ENCODE results near the gene CNN2.

Gene CNN2

DNA sequence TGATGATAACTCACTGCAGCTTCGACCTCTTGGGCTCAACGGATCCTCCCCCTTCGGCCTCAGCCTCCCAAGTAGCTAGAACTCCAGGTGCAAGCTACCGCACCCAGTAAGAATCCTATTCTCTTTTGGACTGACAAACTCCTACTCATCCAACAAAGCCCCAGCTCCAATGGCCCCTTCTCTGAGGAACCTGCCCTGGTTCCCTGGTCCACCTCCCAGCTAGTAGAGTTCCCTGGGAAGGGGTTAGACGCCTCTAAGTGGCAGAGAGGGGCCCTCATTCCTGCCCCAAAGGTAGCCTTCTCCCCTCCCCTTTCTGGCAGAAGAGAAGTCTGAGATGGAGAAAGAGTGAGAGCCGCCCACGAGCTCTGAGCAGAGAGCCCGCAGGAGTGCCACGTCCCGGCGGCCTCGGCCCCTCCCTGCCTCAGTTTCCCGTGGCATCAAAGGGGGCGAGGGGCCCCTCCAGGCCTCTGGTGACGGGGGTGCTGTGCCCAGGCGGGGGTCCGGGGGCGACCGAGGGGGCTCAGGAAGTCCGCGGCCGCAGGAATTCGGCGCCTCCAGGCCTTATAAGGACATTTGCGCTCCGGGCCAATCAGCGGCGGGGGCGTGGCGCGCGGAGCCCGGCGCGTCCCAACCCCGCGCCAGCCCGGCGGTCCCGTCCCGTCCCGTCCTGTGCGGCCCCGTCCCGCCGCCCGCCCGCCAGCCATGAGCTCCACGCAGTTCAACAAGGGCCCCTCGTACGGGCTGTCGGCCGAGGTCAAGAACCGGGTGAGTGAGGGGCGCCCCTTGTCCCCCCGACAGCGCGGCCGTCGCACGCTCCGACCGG lies at the start of gene CNN2:
CNN2 (plus strand) TSS at position 649 of the 823 bp plus-strand sequence; CDS start at position 703, 54 bp downstream.
- DNase-seq (ENCODE audit: low read depth in 2 of 2): peak in 1 of 2 donors; percentile 59

DNA sequence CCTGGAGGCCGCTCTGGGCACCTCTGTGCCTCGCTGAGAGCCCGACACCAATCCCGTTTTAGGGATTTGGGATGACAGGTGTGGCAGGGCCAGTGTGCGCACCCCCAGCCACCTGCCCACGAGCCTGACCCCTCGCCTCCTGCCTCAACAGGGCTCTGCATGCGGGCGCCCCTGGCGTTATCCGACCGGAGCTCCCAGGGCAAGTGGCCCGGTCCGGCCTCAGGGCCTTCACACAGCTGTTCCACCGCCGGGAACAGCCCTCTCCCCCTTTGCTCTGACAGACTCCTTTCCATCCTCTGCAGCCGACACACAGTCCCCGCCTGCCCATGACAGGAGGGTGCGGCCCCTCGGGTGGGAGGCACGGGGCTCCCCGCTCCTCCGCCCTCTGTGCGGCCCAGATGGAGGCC lies 49.3 kb upstream of the CNN2 start:
- no peak for DNase-seq (ENCODE audit: low read depth in 2 of 2)

DNA sequence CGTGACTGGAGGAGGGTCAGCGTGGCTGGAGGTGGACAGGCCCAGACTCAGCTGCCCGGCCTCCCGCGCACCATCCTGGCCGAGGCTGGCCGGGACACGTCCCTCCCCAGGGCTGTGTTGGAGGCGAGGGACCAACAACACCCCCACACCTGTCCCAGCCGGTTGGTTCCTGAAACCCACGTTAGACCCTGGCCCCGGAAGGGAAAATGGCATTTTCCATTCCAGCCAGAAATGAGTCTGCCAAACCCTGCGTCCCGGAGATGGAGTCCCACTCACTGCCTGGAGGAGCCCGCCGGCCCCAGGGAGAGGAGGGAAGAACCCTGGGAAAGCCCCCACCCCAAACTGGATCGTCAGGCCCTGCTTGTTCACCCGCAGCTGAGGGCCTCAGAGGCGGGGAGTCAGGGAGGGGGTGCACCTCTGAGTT lies 47.1 kb upstream of the CNN2 start:
- no peak for DNase-seq (ENCODE audit: low read depth in 2 of 2)

DNA sequence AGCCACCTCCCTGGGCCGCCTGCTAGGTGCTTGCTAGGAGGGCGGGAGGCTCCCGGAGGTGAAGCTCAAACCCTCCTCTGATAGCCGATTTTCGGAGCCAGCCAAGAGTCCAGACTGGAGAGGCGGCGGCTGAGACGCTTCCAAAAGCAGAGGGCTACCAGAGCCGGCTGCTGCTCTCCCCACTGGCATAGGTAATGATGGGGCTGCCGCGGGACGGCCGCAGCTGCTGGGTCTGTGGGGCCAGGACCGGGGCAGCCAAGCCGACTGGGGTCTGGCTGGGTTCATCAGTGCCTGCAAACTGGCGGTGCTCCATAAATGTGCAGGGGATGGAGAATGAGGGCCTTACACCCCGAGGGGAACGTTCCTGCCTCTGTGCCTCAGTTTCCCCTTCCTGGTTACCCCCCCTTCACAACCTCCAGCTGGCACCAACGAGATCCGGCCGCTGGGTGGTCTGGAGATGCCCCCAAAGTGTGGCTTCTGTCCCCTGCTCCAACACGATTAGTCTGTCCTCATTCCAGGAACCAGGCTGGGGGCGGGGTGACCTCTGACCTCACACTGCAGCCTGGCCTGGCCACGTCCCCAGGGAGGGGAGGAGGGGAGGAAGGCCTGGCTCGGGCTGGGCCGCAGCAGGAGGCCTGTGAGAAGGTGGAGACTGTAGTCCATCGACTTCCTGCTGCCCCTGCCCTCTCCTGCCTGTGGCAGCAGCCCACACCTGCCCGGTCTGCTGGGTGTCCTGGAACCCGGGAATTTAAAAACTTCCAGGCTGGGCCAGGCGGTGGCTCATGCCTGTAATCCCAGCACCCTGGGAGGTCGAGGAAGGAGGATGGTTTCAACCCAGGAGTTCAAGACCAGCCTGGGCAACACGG lies 46.0 kb upstream of the CNN2 start:
- no peak for DNase-seq (ENCODE audit: low read depth in 2 of 2)

DNA sequence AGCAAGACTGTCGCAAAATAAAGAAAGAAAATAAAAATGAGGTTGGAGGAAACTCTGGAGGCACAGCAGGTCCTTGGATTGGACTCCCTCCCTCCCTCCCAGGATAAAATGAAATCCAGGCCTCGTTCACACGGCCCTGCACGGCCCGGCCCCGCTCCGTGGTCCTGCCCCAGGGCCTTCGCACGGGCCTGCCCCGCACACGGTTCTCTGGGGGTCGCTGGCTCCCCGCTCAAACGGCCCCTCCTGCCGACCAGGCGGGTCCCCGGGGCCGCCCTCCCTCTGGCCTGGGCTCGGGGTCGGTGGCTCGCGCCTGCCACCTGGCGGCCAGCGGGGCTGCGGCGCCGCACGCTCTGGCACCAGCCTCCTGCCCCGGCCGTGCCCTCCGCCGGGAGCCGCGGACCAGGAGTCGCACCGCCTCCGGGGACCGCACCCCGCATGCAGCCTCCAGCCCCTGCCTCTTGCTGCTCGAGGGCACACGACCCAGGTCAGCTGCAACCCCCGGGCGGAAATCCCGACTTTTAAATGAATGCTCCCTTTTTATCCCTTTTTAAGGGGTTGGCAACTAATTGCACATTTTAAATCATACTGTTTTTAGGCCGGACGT lies 43.7 kb upstream of the CNN2 start:
- peak; percentile 31 to 67 for DNase-seq (ENCODE audit: low read depth in 2 of 2)

DNA sequence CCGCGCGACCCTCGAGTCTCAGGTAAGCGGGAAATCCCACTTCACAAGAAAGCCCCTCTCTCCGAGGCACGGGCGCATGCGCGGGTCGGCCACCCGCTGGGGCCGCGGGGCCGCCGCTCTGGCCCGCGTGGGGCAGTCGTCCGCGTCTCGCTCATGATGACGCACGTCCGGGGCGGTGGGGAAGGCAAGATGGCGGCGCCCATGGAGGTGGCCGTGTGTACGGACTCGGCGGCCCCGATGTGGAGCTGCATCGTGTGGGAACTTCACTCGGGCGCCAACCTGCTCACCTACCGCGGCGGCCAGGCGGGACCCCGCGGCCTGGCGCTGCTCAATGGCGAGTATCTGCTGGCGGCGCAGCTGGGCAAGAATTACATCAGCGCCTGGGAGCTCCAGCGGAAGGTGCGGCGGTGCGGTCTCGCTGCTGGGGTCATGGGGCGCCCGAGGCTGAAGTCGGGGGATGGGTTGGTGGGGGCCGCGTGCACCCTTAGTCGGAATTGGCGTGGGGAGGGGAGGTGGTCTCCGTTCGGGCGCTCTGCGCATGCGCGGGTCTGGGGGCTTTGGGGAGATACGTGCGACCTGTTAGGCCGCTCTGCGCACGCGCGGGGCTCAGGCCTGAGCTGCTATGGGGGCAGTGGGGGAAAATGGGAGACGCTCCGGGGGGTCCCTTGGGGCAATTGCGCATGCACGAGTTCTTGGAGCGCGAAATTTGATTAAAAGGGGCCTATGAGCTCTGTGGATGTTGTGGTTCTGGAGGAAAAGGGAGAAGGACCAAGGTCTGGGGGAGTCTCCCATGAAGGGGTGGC lies 42.0 kb upstream of the CNN2 start, which contains the start of gene WDR18:
WDR18 (plus strand) TSS at position 181 of the 803 bp plus-strand sequence; CDS start at position 190, 9 bp downstream.
- DNase-seq (ENCODE audit: low read depth in 2 of 2): peak; percentile 84 to 89

DNA sequence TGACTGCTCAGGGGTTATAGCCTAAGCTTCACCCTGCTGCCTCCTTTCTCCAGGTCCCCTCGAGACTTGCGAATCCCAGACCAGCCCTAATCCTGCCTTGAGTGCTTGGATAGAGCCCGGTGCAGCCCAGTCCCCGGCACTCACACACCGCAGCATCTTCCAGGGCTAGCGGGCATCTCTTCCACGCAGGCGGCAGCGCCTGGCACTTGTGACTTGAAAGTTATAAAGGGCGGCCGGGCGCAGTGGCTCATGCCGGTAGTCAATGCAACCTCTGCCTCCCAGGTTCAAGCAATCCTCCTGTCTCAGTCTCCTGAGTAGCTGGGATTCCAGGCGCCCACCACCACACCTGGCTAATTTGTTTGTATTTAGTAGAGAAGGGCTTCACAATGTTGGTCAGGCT lies 40.3 kb upstream of the CNN2 start:
- DNase-seq (ENCODE audit: low read depth in 2 of 2): no peak

DNA sequence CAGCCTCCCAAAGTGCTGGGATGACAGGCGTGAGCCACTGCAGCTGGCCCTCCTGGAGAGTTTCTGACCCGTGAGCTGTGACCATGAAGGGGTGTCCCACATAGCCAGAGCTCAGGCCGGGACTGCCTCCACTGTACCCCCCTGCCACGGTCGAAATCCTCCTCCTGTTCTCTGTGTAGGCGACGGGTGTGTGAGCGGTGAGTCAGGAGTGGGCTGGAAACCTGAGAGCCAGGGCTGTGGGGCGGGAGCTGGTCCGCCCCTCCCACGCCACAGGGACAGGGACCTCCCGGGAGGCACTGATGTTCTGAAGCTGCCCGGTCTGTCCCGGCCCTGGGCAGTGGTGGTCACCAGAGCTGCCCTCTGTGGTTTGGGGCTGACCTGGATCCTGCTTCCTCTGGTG lies 38.3 kb upstream of the CNN2 start:
- no peak for DNase-seq (ENCODE audit: low read depth in 2 of 2)

DNA sequence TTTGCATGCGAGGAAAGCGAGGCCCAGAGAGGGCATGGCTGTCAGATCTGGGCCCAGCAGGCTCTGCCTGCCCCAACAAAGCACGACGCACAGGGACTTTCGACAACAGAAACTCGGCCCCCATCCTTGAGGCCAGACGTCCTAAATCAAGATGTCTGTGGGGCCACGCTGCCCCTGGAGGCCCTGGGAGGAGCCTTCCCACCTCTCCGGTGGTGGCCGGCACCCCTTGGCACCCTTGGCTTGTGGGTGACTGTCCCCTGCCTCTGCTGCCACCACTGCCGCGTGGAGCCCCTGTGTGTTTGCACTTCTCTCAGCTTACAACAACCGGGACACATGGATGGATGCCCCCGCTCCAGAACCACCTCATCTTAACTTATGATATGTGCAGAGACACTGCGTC lies 37.9 kb upstream of the CNN2 start:
- no peak for DNase-seq (ENCODE audit: low read depth in 2 of 2)

DNA sequence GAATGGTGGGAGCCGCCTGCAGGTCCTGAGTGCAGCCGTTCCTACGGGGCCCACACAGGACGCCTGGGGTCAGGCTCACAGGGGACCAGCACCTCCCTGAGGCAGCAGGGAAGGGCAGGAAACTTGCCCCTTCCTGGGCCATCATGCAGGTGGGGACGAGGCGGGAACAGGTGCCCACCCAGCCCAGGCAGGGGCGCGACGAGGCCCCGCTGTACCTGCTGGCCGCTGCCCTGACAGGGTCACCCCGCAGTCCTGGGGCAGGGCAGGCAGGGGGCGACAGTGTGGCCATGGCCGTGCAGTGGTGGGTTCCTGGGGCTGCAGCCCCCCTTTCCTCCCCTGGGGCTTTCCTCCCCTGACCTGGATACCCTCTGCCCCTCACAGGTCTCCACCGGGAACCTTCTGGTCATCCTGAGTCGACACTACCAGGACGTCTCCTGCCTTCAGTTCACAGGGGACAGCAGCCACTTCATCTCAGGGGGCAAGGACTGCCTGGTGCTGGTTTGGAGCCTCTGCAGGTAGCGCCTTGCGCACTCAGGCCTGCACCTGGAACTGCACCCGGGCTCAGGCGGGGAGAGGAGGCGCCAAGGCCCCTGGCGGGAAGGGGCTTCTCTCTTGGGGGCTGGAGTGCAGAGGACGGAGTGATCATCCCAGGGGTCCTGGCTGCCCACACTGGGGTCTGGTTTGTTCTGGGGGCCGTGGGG lies 36.9 kb upstream of the CNN2 start:
- DNase-seq (ENCODE audit: low read depth in 2 of 2): no peak

DNA sequence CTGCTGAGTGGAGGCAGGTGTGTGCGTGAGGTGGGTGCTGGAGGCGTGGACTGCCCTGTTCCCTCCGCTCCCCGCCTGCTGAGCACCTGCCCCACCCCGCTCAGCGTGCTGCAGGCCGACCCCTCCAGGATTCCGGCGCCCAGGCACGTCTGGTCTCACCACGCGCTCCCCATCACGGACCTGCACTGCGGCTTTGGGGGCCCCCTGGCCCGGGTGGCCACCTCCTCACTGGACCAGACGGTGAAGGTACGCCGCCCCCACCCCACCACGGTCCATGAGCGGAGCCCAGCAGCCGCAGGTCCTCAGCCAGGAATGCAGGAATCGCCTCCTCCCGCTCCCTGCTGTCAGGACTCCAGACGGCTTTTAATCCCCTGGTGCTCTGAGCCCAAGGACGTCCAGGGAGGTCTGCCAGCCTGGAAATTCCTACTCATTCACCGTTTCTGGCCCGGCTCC lies 36.3 kb upstream of the CNN2 start:
- DNase-seq (ENCODE audit: low read depth in 2 of 2): no peak

DNA sequence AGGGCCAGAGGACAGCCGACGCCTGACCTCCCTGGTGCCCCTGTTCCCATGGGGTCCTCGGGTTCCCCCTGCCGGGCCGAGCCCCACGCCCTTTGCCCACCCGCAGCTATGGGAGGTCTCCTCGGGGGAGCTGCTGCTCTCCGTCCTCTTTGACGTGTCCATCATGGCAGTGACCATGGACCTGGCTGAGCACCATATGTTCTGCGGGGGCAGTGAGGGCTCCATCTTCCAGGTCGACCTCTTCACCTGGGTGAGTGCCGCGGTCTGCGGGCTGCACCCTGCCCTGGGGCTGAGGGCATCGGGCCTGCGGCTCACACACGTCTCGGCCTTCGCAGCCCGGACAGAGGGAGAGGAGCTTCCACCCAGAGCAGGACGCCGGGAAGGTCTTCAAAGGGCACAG lies 35.7 kb upstream of the CNN2 start:
- DNase-seq (ENCODE audit: low read depth in 2 of 2): no peak

DNA sequence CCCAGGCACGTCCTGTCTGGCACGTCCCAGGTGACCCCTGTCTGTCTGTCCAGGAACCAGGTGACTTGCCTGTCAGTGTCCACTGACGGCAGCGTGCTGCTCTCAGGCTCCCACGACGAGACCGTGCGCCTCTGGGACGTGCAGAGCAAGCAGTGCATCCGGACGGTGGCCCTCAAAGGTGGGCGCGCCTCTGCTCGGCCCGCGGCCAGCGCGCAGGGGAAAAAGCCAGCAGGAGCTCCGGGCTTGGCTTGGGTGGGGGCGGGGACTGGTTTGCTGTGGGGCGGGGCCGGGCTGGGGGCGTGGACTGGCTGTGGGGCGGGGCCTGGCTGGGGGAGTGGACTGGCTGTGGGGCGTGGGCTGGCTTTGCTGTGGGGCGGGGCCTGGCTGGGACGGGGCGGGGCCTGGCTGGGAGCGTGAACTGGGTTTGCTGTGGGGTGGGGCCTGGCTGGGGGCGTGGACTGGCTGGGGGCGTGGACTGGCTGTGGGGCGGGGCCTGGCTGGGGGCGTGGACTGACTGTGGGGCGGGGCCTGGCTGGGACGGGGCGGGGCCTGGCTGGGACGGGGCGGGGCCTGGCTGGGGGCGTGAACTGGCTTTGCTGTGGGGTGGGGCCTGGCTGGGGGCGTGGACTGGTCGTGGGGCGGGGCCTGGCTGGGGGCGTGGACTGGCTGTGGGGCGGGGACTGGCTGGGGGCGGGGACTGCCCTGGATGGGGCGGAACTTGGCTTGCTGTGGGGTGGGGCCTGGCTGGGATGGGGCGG lies 35.1 kb upstream of the CNN2 start:
- peak; percentile 27 to 29 for DNase-seq (ENCODE audit: low read depth in 2 of 2)

DNA sequence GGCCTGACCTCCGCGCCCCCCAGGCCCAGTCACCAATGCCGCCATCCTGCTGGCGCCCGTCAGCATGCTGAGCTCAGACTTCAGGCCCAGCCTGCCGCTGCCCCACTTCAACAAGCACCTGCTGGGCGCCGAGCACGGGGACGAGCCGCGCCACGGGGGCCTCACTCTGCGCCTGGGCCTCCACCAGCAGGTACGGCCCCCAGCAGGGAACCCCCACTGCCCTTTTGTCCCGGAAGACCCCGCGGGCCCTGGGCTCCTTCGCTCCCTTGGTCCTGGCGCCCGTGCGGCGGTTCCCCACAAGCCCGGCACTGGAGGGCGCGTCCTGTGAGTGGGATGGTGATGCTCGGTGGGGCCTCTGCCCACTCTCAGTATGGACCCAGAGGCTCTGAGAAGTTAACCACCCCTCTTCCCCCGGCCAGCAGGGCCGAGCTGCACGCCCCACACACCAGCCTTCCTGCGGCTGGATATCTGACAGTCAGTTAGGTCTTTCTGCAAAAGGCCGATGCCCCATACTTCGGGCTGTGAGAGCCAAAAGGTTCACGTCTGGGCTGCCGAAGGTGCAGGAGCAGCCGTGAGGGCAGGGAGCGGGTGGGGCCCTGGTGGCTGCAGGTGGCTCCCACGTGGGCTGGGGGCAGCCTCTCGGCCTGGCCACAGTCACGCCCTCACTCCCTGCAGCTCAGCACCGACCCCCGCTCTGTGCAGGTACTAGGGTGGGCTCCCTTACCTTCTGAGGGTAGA lies 34.3 kb upstream of the CNN2 start:
- no peak for DNase-seq (ENCODE audit: low read depth in 2 of 2)

DNA sequence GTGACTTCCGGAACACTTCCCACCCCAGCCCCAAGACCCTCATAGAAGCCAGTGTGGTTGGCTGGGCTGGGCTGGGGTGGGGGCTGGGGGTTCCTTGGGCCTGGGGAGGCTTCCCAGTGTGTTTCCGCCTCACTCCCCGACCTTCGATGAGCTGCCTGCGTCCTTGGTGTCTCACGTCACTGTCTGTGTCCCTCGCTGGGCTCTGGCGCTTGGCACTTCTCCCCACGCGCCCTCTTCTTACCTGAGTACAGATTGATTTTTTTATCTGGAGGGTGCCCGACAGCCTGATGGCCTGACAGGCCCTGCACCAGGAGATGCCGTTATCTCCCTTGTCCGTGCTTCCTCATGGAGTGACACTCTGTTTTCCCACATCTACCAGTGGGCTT lies 33.7 kb upstream of the CNN2 start:
- no peak for DNase-seq (ENCODE audit: low read depth in 2 of 2)

DNA sequence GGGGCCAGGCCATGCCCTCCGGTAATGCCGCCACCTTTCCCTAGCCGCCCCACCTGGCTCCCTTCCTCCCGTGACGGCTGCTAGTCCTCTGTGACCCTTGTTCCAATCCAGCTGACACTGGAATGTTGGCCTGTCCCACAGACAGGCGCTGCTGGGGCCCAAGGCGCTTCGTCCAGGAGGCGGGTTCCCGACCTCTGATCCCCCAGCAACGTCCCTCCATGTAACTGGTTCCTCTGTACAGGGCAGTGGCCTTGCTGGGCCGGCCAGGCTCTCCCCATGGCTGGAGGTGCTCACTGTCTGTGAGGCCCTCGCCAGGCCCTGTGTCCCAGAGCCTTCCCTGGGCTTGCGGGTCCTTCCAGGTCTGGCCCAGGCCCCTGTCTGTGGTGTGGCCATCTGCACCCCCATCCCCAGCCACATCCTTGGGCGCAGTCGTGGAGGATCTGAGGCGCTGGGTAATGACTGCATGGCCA lies 33.0 kb upstream of the CNN2 start:
- no peak for DNase-seq (ENCODE audit: low read depth in 2 of 2)

DNA sequence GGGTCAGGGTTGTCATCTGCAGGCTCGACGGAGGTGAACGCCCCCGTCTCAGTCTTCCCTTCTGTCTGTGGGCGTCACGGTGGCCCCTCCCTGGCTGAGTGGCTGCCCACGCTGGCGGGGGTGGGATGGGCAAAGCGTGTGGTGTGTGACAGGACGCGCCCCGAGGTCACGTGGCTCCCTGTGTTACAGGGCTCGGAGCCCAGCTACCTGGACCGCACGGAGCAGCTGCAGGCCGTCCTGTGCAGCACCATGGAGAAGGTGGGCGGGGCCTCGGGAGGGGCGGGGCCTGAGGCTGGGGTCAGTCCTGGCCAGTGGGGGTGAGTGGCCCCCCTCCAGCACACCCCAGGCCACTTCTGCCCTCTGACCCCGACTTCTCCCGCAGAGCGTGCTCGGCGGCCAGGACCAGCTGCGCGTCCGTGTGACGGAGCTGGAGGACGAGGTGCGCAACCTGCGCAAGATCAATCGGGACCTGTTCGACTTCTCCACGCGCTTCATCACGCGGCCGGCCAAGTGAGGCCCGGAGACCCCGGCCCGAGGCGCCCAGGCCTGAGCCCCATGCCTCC lies 32.5 kb upstream of the CNN2 start:
- DNase-seq (ENCODE audit: low read depth in 2 of 2): no peak

DNA sequence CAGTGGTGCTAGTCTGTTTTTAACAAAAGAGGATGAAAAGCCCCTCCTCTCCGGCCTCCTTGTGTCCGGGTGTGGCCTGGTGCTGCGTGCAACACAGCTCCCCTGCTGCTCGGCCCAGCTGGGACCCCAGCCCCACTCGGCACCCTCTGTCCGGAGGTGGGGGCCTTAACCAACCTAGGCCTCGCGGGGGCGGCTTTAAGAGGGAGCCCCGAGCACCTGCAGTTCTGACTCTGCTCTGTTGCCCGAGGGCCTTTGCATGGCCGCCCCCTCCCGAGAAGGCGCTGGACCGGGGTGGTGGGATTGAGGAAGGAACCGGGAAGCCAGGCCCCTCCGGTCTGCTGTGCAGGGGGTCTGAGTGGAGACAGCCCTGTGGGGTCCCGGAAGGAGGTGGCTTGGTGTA lies 31.9 kb upstream of the CNN2 start:
- DNase-seq (ENCODE audit: low read depth in 2 of 2): no peak
